Measurements from ENCODE around the gene WNT7B.

GRCh38 chr22:45977551-45978274, 751 bp upstream of the WNT7B start:
- TF ChIP-seq CTCF (IDR thresholded peaks at IDR 0.05) (no peak), POLR2A (IDR thresholded peaks at IDR 0.05) (no peak)

All from stomach (tissue), 4 donors.